HG02884 (cell line): Measurements from ENCODE around the gene LONRF3.

Source experiments
- ATAC-seq: cut with Tn5 transposase; IDR thresholded peaks from one replicate; pipeline ENCODE4 v1.9.1; 2021; ENCODE audit warnings: mild to moderate bottlenecking, moderate library complexity; ENCODE audit not compliant: unreplicated experiment

LONRF3 gene

DNA sequence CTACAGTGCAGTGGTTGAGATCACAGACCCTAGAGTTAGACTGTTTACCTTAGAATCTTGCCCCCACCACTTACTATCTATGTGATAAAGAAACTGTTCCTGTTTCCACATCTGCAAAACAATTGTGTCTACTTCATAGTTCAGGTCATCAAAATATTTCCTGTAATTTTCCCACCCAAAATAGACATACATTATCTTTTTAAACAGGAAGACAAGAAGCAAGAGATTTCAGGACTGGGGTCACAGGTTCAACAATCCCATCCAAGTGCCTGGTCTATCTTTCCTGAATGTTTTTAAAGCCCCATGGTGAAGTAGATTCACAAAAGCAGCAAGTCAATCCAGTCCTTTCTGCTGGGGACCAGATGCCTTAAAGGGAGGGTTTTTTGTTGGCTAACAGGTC lies 56.6 kb downstream of the LONRF3 start:
- ATAC-seq = no peak

DNA sequence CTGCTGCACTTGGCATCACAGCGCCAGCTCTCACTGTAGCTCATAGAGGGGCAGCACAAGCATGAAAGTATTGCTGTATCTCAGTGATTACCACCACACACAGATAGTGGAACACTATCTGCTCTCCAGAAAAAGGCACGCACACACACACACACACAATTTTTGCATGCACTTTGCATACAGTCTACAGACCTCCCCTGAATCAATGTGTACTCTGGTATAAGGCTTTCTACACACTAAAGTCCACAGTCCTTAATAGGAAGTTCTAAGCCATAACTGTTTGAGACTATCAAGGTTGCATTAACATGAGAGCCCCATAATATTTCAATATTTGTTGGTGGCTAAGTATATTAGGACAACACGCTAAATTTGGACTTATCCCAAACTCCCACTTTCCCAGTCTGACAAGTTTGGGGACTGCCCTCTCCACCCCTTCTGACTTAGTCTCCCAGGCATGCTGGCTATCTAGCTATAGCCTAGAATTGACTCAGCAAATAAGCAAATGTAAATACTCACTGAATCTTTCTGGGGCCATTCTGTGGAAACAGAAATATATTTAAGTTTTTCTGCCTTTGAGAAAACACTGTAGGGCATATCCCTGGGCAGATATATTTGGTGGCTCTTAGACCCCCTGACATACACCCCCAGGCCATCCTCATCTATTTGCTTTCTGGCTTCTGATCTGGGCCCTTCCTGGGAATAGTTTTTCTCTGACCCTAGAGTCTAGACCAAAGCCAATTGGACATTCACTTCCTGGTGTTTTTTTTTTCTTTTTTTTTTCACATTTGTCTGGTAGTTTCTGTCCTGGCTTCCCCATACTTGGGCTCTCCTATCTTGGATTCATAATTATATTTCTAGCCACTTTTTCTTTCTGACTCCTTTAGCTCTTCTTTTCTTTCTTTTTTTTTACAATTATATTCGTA lies 62.0 kb downstream of the LONRF3 start:
- no peak for ATAC-seq

DNA sequence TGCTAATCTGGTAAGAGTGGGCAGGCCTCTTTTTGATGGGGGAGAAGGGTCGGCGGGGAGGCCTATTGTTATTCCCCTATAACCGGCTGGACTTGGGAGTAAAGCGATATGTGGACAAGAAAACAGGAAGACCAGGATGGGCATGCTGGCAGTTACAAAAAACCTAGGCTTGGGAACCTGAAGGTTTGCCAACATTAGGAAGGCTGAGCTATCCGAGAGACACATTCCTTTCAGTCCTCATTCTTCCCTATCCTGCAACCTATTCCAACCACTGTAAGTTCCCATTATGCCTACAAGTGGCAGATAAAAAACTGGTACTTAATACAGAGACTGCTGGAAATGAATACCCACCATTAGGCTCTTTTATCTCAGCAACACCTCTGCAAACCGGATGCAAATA lies 66.0 kb downstream of the LONRF3 start:
- no peak for ATAC-seq

DNA sequence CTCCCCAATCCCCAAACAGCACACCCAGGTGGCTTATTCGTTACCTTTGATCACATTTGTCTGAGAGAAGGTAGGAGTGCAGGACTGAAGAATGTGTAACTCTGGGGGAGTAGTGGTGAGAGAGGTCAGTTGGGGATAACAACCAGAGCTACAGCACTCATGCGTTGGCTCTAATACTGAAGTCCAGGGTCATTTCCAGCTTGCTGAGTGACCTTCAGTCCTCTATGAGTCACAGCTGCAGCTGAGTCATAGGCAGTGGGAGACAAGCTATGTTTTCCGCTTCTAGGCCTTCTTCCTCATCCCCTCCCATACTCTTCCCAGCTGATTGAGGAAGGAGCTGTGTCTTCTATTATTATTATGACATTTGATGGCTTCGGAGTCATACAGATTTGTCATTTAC lies 66.8 kb downstream of the LONRF3 start:
- no peak for ATAC-seq

DNA sequence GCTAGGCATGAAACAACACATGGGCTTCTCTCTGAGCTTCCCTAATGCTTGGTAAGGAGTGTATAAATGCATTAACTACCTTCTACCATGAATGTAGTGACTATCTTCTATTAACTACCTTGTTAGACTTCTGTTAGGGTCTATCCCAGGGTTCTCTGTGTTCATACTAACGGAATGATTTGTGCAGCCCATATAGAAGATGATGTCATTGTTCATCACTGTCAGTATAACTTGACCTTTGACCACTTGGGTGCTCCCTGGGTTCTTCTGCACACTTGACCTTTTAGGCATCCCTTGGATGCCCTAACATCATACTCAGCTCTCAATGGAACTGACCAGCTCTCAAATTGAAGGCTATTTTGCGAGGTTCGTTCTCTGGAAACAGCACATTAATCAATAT lies 67.6 kb downstream of the LONRF3 start:
- ATAC-seq = no peak

DNA sequence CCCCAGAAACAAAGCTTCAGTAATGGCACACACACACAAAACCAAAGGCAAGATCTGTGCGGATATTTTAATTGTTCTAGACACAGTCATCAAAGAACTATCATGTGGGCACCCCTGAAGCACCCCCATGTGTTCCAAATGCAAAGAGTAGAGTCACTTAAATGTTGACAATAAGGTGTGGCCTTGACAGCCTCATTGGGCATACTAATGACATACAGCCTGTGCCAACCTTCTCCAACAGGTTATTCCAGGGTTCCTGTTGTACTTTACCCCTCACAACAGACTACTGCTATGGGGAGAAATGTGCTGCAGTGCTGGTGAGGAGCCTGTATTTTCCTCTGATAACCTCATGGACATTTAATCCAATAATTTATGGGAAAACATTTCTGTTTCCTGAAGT lies 68.6 kb downstream of the LONRF3 start:
- no peak for ATAC-seq

DNA sequence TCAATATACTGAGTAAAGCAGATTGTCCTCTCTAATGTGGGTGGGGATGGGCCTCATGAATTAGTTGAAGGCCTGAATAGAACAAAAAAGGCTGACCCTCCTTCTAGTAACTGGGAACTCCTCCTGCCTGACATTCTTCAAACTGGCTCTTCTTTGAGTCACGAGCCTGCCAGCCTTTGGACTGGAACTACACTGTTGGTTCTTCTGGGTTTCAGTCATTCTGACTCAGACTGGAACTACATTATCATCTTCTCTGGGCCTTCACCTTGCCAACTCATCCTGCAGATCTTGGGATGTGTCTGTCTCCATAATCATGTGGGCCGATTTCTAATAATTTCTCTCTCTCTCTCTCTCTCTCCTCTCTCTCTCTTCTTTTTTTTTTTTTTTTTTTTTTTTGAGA lies 71.5 kb downstream of the LONRF3 start:
- ATAC-seq = no peak

DNA sequence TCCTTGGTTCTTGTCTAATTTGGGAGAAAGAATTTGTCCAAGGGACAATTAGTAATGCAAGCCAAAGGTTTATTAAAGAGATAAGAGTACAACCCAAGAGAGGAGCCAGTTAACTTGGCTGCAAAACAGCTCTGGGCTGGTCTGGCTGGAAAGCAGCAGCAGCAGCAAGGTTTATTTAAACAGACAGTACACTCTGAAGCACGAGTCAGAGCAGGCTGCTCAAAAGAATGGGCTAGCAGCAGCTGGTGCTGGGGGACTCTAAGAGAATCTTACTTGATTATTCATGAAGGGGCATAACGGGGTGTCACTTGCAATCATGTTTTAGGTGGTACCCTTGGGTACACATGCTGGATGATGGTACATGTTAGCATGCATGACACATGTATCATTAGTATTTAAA lies 81.3 kb downstream of the LONRF3 start:
- no peak for ATAC-seq

DNA sequence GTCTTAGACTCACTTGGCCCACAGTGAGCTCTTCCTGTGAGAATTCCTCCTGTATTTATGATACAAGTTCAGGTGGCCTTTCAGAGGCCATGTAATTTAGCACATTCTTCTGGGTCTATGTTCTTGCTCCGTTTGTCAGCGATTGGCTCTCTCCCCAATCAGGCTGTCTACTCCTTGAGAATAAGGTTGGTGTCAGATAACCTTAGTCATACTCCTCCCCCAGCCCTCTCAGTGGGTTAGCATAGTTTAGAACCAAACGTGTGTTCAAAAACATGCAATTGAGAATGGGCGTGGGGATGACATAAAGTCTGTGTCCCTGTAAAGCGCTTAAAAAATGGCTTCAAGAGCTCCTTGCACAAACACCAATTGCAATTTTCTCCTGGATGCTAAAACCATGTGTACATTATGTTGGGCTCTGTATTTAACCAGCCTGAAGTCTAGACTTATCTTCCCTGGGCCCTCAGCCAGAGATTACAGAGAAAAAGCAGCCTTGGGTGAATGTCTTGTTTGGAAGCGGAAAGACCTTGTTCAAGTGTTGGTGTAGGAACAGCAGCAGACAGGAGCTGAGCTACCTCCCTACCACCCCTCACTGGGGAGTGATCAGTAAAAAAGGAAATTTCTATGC lies 88.4 kb downstream of the LONRF3 start:
- ATAC-seq = no peak

DNA sequence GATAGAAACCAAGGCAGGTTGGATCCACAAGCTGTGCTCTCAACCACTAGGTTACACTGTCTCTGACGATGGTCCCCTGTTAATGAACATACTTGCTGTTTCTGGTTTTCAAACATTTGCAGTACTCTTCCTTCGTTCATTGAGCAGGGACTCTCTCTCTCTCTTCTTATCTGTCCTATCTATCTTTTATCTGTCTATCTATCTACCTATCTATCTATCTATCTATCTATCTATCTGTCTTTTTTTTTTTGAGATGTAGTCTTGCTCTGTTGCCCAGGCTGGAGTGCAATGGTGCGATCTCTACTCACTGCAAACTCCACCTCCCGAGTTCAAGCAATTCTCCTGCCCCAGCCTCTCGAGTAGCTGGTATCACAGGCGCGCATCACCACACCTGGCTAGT lies 89.0 kb downstream of the LONRF3 start:
- ATAC-seq = no peak

DNA sequence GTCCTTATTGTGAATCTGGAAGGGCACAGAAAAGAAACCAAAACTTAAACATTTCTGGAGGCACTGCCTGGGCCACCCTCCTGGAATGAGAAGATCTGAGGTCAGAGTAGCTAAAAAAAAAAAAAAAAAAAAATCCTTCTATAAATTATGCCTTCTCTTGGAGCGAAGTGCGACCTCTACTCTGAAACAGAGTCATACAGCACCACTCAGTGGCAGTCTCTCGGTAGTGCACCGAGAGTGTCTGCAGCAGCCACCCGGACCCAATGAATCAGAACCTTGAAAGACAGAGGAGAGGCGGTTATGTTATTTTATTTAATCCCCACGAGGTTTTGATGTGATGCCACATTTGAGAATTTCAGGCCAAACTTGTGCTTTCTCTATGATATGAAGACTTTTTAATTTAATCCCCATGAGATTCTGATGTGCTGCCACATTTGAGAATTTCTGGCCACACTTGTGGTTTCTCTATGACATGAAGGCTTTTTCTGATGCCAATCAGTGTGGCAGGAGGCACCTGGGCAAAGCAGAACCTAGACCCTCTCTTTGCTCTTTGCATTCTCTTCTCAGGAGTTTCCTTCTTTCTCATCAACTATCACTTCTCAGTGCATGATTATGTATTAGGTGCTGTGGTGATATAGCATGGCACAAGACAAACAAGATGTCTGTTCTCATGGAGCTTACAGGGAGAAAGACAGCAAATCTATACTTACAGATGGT lies 92.8 kb downstream of the LONRF3 start:
- no peak for ATAC-seq
